ENCODE measurements around the gene PRDM16.
"Not testable (repeated sequence)": the region's sequence is repeated elsewhere in the genome, so short reads cannot be mapped to it uniquely, and the experiment has no call there.

Gene PRDM16

GRCh38 chr1:3084154-3084553, 15.2 kb downstream of the PRDM16 start:
- no peak for TF ChIP-seq CTCF (IDR thresholded peaks at IDR 0.05; ENCODE audit: insufficient read depth, missing control alignments)
- DNase-seq (ENCODE audit: insufficient read length, low spot score): no peak
- no peak for FAIRE-seq

- FAIRE-seq: no peak
- DNase-seq (ENCODE audit: insufficient read length, low spot score): no peak
- no peak for TF ChIP-seq CTCF (IDR thresholded peaks at IDR 0.05; ENCODE audit: insufficient read depth, missing control alignments)
Observed at GRCh38 chr1:3084726-3085125, 15.7 kb downstream of the PRDM16 start.

GRCh38 chr1:3085721-3086120, 16.7 kb downstream of the PRDM16 start:
- no peak for TF ChIP-seq CTCF (IDR thresholded peaks at IDR 0.05; ENCODE audit: insufficient read depth, missing control alignments)
- DNase-seq (ENCODE audit: insufficient read length, low spot score) (no peak), FAIRE-seq (no peak)

GRCh38 chr1:3086272-3086974, 17.4 kb downstream of the PRDM16 start:
- DNase-seq (ENCODE audit: insufficient read length, low spot score) (no peak), FAIRE-seq (no peak)
- no peak for TF ChIP-seq CTCF (IDR thresholded peaks at IDR 0.05; ENCODE audit: insufficient read depth, missing control alignments)

GRCh38 chr1:3087049-3087448, 18.0 kb downstream of the PRDM16 start:
- no peak for TF ChIP-seq CTCF (IDR thresholded peaks at IDR 0.05; ENCODE audit: insufficient read depth, missing control alignments)
- FAIRE-seq: no peak
- no peak for DNase-seq (ENCODE audit: insufficient read length, low spot score)

- not testable (repeated sequence) for FAIRE-seq
Observed at GRCh38 chr1:3087946-3088668, 19.1 kb downstream of the PRDM16 start.

GRCh38 chr1:3089490-3089889, 20.5 kb downstream of the PRDM16 start:
- FAIRE-seq (no peak), DNase-seq (ENCODE audit: insufficient read length, low spot score) (no peak)
- no peak for TF ChIP-seq CTCF (IDR thresholded peaks at IDR 0.05; ENCODE audit: insufficient read depth, missing control alignments)

More at GRCh38 chr1:3087946-3088668, 19.1 kb downstream of the PRDM16 start:
- not testable (repeated sequence) for DNase-seq (ENCODE audit: insufficient read length, low spot score)
